Progenitor cell of endocrine pancreas (in vitro differentiated cells): Measurements from ENCODE around the gene SPDYE2B. TPM values are rescaled to one million over a fixed set of nuclear protein-coding genes. Genes with fewer than 3 reads are reported as not detected.
"Not testable (repeated sequence)": the region's sequence is repeated elsewhere in the genome, so short reads cannot be mapped to it uniquely, and the experiment has no call there.

ENCODE experiments used
- DNase-seq: peaks from one replicate; pipeline ENCODE4 v3.0.0; 2021; ENCODE audit warnings: low spot score; ENCODE audit not compliant: unreplicated experiment
- H3K27ac Mint-ChIP-seq: 2 replicates; pipeline ENCODE4 v1.8.0; 2021; ENCODE audit warnings: mild to moderate bottlenecking, moderate library complexity, mixed read lengths
- H3K27me3 Mint-ChIP-seq: 2 replicates; pipeline ENCODE4 v1.8.0; 2021; ENCODE audit warnings: mixed read lengths
- H3K36me3 Mint-ChIP-seq: 2 replicates; pipeline ENCODE4 v1.8.0; 2022; ENCODE audit warnings: mixed read lengths; ENCODE audit not compliant: insufficient read depth
- H3K4me1 Mint-ChIP-seq: 2 replicates; pipeline ENCODE4 v1.8.0; 2021; ENCODE audit warnings: low read depth, mixed read lengths
- H3K4me3 Mint-ChIP-seq: 2 replicates; pipeline ENCODE4 v1.8.0; 2021; ENCODE audit warnings: low read depth, mild to moderate bottlenecking, moderate library complexity, mixed read lengths
- H3K9me3 Mint-ChIP-seq: 2 replicates; pipeline ENCODE4 v1.8.0; 2021; ENCODE audit warnings: low read depth, mixed read lengths
- long read RNA-seq: library from polyadenylated mRNA; unstranded; transcript quantifications from one replicate; pipeline ENCODE4 v2.0.0, GENCODE V29; 2020
- total RNA-seq: library from RNA; stranded (reverse); gene quantifications from 2 replicates; pipeline ENCODE4 v1.2.1, GENCODE V29; 2021

SPDYE2B gene
- total RNA-seq, result not detected in 2 replicates
- long read RNA-seq, partial matches to known transcripts, result 0 of 4 reads
- long read RNA-seq, other reads (novel, unspliced or antisense), result 4 of 4 reads

- H3K4me3 Mint-ChIP-seq, H3K9me3 Mint-ChIP-seq, H3K36me3 Mint-ChIP-seq, DNase-seq, H3K4me1 Mint-ChIP-seq, H3K27ac Mint-ChIP-seq, H3K27me3 Mint-ChIP-seq: not testable (repeated sequence)
Measured at GRCh38 chr7:102649924-102650323, at the start of gene SPDYE2B. SPDYE2B (plus strand) TSS chr7:102650319; CDS start chr7:102652349, 2,030 bp downstream.

- not testable (repeated sequence) for DNase-seq, H3K9me3 Mint-ChIP-seq, H3K4me3 Mint-ChIP-seq, H3K4me1 Mint-ChIP-seq, H3K27ac Mint-ChIP-seq, H3K36me3 Mint-ChIP-seq, H3K27me3 Mint-ChIP-seq
Measured at GRCh38 chr7:102602317-102602716, 47.8 kb upstream of the SPDYE2B start.

- not testable (repeated sequence) for H3K4me1 Mint-ChIP-seq, H3K4me3 Mint-ChIP-seq, H3K27ac Mint-ChIP-seq, H3K27me3 Mint-ChIP-seq, DNase-seq, H3K36me3 Mint-ChIP-seq, H3K9me3 Mint-ChIP-seq
Measured at GRCh38 chr7:102604431-102605145, 45.5 kb upstream of the SPDYE2B start.

- not testable (repeated sequence) for H3K36me3 Mint-ChIP-seq, H3K27ac Mint-ChIP-seq, H3K9me3 Mint-ChIP-seq, H3K4me3 Mint-ChIP-seq, H3K4me1 Mint-ChIP-seq, DNase-seq, H3K27me3 Mint-ChIP-seq
Measured at GRCh38 chr7:102606848-102607247, 43.3 kb upstream of the SPDYE2B start.

GRCh38 chr7:102609734-102610133, 40.4 kb upstream of the SPDYE2B start:
- H3K9me3 Mint-ChIP-seq, result not testable (repeated sequence)

GRCh38 chr7:102610441-102610840, 39.7 kb upstream of the SPDYE2B start:
- H3K4me3 Mint-ChIP-seq, DNase-seq, H3K27ac Mint-ChIP-seq, H3K36me3 Mint-ChIP-seq, H3K27me3 Mint-ChIP-seq, H3K9me3 Mint-ChIP-seq, H3K4me1 Mint-ChIP-seq: not testable (repeated sequence)

More at GRCh38 chr7:102609734-102610133, 40.4 kb upstream of the SPDYE2B start:
- H3K27ac Mint-ChIP-seq, H3K4me3 Mint-ChIP-seq, H3K27me3 Mint-ChIP-seq, H3K36me3 Mint-ChIP-seq, H3K4me1 Mint-ChIP-seq, DNase-seq: not testable (repeated sequence)

- not testable (repeated sequence) for H3K27me3 Mint-ChIP-seq, H3K27ac Mint-ChIP-seq, H3K9me3 Mint-ChIP-seq, H3K36me3 Mint-ChIP-seq, H3K4me1 Mint-ChIP-seq, H3K4me3 Mint-ChIP-seq, DNase-seq
Measured at GRCh38 chr7:102611013-102611674, 39.0 kb upstream of the SPDYE2B start.

- not testable (repeated sequence) for H3K4me1 Mint-ChIP-seq, H3K27ac Mint-ChIP-seq, H3K36me3 Mint-ChIP-seq, H3K4me3 Mint-ChIP-seq, H3K9me3 Mint-ChIP-seq, DNase-seq, H3K27me3 Mint-ChIP-seq
Measured at GRCh38 chr7:102611675-102612325, 38.3 kb upstream of the SPDYE2B start.

- not testable (repeated sequence) for DNase-seq, H3K9me3 Mint-ChIP-seq, H3K27ac Mint-ChIP-seq, H3K4me1 Mint-ChIP-seq, H3K36me3 Mint-ChIP-seq, H3K4me3 Mint-ChIP-seq, H3K27me3 Mint-ChIP-seq
Measured at GRCh38 chr7:102613575-102614345, 36.4 kb upstream of the SPDYE2B start.

- not testable (repeated sequence) for H3K27me3 Mint-ChIP-seq, H3K9me3 Mint-ChIP-seq, H3K4me1 Mint-ChIP-seq, H3K27ac Mint-ChIP-seq, H3K4me3 Mint-ChIP-seq, DNase-seq, H3K36me3 Mint-ChIP-seq
Measured at GRCh38 chr7:102614346-102614697, 35.8 kb upstream of the SPDYE2B start.

GRCh38 chr7:102614873-102615272, 35.2 kb upstream of the SPDYE2B start:
- DNase-seq, H3K36me3 Mint-ChIP-seq, H3K27ac Mint-ChIP-seq: not testable (repeated sequence)

GRCh38 chr7:102615930-102616329, 34.2 kb upstream of the SPDYE2B start:
- H3K27ac Mint-ChIP-seq, H3K9me3 Mint-ChIP-seq, DNase-seq, H3K4me3 Mint-ChIP-seq, H3K4me1 Mint-ChIP-seq, H3K36me3 Mint-ChIP-seq, H3K27me3 Mint-ChIP-seq: not testable (repeated sequence)

More at GRCh38 chr7:102614873-102615272, 35.2 kb upstream of the SPDYE2B start:
- not testable (repeated sequence) for H3K9me3 Mint-ChIP-seq, H3K4me3 Mint-ChIP-seq, H3K27me3 Mint-ChIP-seq, H3K4me1 Mint-ChIP-seq
